GM04504 (cell line): ENCODE measurements around the gene PPP3R1.

Experiments used
- DNase-seq: peaks from one replicate; pipeline ENCODE4 v3.0.0-alpha.2; 2012; ENCODE audit warnings: low read depth

Gene PPP3R1

GRCh38 chr2:68135448-68136320 lies 116.6 kb downstream of the PPP3R1 start:
- no peak for DNase-seq

GRCh38 chr2:68134554-68134953 lies 117.8 kb downstream of the PPP3R1 start:
- DNase-seq, result no peak

DNA sequence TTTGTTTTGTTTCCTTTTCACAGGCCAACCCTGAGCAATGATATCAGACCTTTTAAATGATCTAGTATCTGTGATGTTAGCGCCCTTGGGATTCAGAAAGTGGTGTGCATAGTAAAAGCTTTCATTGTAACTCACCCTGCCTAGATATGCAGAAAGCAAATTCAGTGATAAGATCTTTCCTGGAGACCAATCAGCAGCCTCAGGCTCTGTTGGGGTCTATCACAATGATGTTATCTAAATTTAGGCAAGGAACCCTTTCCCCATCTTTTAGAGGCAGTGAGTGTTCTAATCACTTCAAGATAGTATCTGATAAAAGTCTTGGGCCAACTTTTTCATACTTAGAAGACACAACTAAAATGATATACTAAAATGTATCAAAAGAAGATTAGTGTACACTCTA lies 118.2 kb downstream of the PPP3R1 start:
- no peak for DNase-seq
